ENCODE data around the gene CACNA2D1.

CACNA2D1 gene

GRCh38 chr7:82114237-82114636, 329.3 kb downstream of the CACNA2D1 start:
- DNase-seq (ENCODE audit: low read depth in 2 of 2) = no peak

GRCh38 chr7:82110146-82110840, 333.3 kb downstream of the CACNA2D1 start:
- DNase-seq (ENCODE audit: low read depth in 2 of 2) = no peak

GRCh38 chr7:82109288-82109687, 334.3 kb downstream of the CACNA2D1 start:
- no peak for DNase-seq (ENCODE audit: low read depth in 2 of 2)

DNA sequence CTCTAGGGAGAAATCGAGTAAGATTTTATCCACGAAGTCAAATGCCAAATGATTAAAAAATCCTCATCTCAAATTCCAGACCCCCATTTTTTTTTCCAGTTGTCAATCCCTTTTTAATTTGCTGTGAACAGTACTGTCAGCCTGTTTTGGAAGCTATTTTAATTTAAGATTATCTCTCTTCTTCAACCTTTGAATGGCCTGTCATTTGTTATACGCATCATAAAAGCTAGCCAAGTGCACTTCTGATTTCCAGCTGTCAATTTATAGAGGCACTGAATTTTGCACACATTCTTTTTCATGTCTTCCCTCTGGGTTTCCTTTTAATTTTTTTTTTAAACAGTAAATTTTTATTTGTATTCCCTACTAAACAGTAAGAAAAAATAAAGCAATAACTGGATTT, 337.4 kb downstream of the CACNA2D1 start:
- DNase-seq (ENCODE audit: low read depth in 2 of 2) = no peak

DNA sequence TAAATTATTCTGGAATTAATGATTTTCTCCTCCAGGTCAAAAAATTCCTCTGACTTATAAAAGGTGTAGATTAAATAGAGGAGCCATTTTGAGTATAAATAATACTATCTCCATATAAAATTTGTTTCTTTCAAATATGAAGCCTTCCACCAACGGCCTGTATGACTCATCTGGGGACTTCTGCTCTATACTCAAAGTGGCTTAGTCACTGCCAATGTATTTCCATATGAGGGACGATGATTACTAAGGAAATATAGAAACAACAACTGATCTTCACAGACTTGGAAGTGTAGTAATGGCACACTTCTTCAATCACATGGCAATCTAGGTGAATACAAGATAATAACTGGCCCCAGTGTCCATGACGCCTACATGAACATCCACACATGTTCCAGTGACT, 338.1 kb downstream of the CACNA2D1 start:
- no peak for DNase-seq (ENCODE audit: low read depth in 2 of 2)

DNA sequence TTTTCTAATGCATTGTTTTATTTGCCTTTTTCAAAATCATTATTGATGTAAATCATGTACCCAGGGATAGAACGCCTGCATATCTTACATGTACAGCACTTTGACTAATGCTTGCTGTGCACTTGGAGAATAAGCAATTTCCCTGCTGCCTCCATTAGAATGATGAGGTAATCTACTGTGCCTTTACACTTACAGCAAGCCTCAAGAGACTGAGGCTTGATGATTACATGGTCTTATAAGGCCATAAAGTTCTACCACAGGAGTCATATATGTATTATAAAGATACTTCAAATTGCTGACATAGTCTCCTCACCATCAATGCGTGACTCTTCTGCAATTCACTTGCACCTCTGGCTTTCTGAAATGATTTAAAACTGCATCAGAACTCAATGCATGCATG, 345.2 kb downstream of the CACNA2D1 start:
- DNase-seq (ENCODE audit: low read depth in 2 of 2) = no peak

DNA sequence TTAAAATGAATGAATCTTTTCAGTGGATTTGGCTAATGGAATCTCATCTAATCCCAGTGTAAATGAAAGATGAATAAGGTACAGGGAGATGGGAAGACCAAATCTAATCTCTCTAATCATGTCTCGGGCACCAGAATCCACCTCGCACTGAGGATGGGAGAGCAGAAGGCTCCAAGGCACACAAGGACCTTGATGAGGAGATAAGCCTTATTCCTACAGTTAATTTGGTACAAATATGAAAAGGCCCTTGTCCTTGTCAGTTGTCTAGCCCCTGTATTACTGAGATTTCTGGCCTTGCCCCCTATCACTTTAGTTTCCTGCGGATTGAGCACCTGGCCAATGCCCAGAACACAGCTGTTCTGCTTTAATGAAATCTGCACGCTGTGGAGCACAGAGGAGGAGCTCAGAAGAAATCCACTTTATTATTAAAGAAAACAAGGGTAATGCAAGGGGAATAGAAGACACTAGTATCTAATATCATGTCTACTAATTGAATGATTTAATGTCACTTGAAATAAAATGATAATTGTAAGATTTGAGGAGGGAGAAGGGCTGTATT, 352.4 kb downstream of the CACNA2D1 start:
- DNase-seq (ENCODE audit: low read depth in 2 of 2) = no peak

DNA sequence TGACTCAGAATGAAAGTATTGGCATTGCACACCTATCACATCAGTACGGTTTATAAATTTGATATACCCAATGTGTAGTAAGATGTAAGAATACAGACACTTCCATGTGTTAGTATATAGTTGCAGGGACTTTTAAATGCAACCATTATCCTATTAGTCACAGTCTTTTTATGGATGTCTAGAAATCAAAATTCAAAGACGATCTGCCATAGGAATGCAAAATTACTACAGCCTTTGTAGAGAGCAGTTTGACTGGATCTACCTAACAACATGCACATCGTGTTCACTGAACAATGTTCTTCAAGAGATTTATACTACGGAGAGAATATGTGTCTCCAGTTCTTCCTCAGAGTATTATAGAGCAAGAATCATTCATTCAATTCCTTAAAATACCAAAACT, 356.5 kb downstream of the CACNA2D1 start:
- DNase-seq (ENCODE audit: low read depth in 2 of 2) = no peak

DNA sequence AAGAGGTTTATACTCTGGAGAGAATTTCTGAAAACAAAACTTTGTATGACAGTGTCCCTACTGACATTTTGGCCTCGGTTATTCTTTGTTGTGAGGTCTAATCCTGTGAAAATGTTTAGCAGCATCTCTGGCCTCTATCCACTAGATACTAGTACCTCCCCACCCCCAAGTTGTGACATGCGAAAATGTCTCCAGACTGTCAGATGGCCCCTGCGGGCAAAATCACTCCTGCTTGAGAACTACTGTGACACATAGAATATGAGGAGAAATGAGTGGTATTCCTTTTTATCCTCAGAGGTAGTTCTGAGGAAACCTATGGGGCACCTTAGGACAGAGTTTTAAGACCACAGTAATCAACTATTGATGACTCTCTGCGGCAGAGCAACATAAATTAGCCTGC, 358.5 kb downstream of the CACNA2D1 start:
- no peak for DNase-seq (ENCODE audit: low read depth in 2 of 2)

DNA sequence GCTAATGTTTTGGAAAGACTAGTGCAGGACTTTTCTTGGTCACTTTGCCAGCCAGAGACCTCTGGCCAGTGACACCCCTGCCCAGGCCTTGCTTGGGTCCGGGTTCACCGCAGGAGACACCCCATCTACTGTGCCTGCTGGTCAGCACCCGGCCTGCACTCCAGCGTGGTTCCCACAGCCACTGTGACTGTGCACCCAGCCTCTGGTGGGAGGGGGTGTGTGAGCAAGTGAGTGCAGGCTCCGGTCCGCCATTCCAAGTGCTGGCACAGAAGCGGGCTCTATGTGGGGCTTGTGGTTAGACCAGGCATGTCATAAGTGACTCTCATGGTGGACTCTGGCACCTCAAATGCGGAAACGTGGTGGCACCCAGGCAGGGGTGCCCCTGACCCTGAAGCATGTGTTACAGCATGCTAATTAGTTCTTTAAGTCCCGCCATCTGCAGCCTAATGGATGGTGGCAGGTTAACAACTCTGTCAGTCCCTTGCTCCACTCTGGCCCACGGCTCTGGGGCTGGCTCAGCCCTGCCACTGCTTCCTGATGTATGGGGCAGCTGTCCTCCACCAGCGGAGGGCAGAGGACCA, 361.8 kb downstream of the CACNA2D1 start:
- no peak for DNase-seq (ENCODE audit: low read depth in 2 of 2)

DNA sequence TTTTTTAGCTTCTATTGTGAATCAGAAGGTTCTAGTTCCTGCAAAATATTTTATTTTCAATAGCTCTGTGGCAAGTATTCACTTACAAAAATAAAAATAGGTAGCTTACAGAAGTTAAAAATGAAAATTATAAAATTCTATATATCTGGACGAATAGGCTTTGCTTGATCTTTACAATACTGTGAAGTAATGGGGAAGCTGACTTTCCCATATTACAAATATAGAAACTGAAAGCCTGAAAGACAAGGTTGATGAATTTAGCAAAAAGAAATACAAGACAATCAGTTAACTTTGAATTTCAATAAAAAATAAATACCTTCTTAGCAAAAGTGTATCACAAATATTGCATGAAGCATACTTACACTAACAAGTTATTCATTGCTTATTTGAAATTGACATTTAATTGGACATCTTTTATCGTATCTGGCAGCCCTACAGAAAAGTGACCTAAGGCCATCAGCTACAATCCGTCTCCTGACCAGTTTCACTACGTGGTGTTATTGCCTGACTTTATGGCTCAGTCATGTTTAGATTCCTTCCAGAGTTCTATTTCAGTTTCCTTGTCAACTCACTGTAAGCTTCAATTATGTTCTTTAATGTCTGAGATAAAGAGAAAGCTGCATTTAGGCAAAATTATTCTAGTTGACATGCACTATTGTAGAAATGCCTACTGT, 363.2 kb downstream of the CACNA2D1 start:
- no peak for DNase-seq (ENCODE audit: low read depth in 2 of 2)

DNA sequence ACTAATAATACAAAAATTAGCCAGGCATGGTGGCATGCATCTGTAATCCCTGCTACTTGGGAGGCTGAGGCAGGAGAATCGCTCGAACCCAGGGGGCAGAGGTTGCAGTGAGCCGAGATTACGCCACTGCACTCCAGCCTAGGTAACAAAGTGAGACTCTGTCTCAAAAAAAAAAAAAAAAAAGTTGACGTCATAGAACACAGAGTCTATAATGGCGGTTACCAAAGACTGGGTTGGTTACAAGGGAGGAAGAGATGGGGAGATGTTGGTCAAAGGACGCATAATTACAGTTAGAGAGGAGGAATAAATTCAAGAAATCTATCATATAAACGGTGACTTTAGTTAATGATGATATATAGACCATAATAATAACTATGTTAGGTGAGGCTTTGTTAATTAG, 364.1 kb downstream of the CACNA2D1 start:
- no peak for DNase-seq (ENCODE audit: low read depth in 2 of 2)

DNA sequence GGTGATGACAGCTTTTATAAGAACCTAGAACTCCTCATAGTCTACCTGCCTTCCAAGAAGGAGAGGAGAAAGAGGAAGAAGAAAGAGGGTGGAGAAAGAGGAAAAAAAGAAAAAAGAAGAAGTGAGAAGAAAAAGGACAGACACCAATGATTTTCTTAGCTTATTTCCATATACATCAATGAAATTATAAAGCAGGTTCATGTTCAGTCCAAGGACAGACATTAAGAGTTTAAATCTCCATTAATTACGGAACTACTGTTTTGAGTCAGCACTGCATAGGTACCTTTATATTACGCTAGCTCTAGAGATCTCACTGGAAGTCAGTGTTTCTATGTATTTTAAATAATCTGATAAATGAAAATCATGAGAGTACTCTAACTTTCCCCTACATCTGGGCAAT, 364.8 kb downstream of the CACNA2D1 start:
- no peak for DNase-seq (ENCODE audit: low read depth in 2 of 2)

DNA sequence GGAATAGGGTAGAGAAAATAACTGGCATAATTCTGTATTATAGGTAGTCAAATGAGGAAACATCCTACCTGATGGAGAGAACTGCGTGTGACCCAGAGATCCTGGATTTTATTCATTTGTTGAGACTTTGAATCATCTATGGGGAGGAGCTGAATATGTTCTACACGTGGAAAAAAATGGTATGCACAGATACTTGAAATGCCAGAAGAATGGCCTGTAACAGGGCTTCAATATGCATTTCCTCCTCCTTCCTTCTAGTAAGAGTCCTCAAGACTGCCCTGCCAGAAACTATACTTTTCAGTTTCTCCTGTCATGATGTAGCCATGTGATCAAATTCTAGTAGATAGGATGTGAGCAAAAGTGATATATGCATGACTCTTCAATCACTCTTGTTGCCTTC, 372.1 kb downstream of the CACNA2D1 start:
- no peak for DNase-seq (ENCODE audit: low read depth in 2 of 2)

DNA sequence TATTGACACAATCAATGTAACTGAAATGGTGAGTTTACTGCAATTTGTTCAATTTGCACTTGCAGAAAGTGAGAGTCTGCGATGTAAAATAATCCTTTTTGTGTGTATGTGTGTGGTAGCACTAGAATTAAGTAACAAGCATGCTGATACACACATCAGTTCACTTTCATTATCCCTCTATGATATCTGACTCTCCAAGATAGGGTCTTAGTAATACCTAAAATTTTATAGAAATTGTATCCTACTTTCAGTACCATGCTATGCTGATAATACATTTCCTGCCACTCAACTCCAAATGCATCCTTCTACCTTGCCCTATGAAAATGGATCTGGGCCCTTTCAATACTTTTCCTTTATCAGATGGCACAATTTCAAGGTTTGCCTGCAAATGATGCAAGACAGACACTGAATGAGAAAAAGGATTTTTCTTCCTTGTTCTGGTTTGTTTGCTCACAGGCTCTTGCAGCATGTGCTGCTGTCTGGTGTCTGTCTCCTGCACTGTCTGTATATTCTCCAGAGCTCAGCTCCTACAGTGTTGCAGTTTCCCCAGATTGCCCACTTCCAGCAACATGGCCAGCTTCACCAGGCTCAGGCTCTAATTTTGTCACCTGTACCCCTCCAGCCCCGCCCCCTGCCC, 375.8 kb downstream of the CACNA2D1 start:
- no peak for DNase-seq (ENCODE audit: low read depth in 2 of 2)

GRCh38 chr7:82057476-82057875, 386.1 kb downstream of the CACNA2D1 start:
- no peak for DNase-seq (ENCODE audit: low read depth in 2 of 2)

GRCh38 chr7:82056282-82056681, 387.3 kb downstream of the CACNA2D1 start:
- no peak for DNase-seq (ENCODE audit: low read depth in 2 of 2)

- no peak for DNase-seq (ENCODE audit: low read depth in 2 of 2)
Measured at GRCh38 chr7:82054544-82054943, 389.0 kb downstream of the CACNA2D1 start.

DNA sequence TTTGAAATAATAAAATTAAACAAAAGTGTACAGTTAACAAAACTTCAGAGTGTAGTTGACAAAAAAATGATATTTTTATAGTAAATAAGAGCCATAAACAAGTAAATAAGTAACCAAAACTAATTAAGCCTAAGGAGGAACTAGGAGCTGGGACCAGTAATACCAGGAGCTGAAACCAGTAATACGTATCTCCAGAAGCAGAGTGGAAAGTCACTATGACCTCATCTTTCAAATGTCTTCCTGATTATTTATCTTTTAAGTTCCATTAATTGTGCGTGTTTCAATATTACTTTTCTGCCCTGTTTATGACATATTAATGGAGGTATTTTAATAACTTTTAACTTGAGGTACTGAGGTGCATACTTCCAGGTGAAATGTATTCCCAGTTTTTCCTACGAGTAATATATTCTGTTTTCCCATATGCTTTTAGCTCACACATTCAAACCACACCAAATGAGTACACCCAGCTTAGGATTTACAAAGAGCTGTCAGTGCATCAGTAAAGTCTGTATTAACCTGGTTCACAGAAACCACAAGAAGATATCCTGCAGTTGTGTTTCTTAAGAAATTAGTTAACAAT, 390.0 kb downstream of the CACNA2D1 start:
- no peak for DNase-seq (ENCODE audit: low read depth in 2 of 2)

- DNase-seq (ENCODE audit: low read depth in 2 of 2) = no peak
Measured at GRCh38 chr7:82051601-82052000, 392.0 kb downstream of the CACNA2D1 start.

DNA sequence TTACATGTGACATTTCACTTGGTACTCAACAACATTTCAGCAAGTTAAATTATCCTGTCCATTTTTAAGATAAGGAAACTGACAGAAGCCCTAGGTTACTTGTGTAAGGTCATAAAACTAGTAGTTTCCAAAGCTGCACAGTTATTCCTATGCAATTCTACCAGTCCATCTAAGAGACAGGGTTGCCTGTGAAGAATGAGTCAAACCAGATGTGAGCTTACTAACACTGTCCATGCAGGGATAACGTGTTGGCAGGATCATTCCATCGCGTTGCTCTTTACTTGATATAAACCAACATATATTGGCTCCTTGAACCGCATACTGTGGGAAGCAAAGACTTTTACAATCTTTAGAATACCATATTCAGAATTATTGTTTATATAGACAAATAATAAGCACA, 392.8 kb downstream of the CACNA2D1 start:
- no peak for DNase-seq (ENCODE audit: low read depth in 2 of 2)

DNA sequence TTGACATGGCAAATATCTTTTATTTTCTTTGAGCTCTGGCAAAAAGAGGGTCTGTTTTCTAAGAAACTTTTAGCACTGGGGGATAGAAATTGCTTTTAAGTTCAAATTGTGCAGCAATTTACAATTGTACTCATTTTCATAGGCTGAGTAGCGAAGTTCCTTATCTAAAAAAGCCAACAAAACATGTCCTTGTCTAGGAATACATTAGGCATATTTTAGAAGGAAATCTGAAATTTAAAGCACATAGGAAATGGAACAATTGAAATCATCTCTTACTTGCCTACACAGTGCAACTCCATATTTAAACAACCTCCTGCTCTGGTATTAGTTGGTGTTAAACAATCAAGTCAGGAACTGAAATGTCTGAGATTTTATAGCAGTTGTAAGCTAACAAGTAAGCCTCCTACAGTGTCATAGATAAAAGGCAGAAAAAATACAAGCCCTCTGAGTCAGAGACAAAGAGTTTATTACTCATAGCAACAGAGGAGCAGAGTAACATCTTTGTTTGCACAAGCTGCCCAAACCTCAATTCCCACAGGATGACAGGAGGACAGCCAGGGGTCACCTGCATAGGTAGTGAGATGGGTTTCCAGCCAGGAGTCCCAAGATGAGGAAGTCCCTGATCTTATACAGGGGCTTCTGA, 393.6 kb downstream of the CACNA2D1 start:
- DNase-seq (ENCODE audit: low read depth in 2 of 2) = no peak
